K562 (cell line): ENCODE measurements around the gene DCAF7. TPM values are rescaled to one million over a fixed set of nuclear protein-coding genes. Genes with fewer than 3 reads are reported as not detected.
A peak's percentile ranks its signal among the peaks of the same experiment; 100 is the strongest.

ENCODE experiments used
- HDAC6 ChIP-seq: IDR thresholded peaks from 2 replicates; pipeline ENCODE4 v1.6.1; 2012; ENCODE audit warnings: low read depth, mild to moderate bottlenecking, control low read depth, inconsistent platforms, low read length, moderate library complexity
- HMGN3 ChIP-seq: IDR thresholded peaks from 2 replicates; pipeline ENCODE4 v1.6.1; 2011; ENCODE audit warnings: borderline replicate concordance, low read depth, mild to moderate bottlenecking, mixed read lengths, low read length; ENCODE audit not compliant: insufficient read length; ENCODE audit errors: extremely low read depth
- MAX ChIP-seq: sonication (generic); formaldehyde crosslinking; IDR thresholded peaks from 2 replicates; pipeline ENCODE4 v1.9.0; 2022; ENCODE audit warnings: mild to moderate bottlenecking, missing genetic modification reagents
- TAF1 ChIP-seq: IDR thresholded peaks from 2 replicates; pipeline ENCODE4 v1.6.1; 2011; ENCODE audit warnings: mild to moderate bottlenecking, low read length, moderate library complexity; ENCODE audit not compliant: insufficient read depth, control insufficient read depth, severe bottlenecking; ENCODE audit errors: extremely low read depth
- UBTF ChIP-seq, 2 experiments: IDR thresholded peaks; 2 replicates each; pipeline ENCODE4 v1.6.1; 2012; ENCODE audit warnings: improper control_type of control experiment in 2 of 2, low read depth in 2 of 2, low read length in 2 of 2, borderline replicate concordance in 1 of 2
- ZBTB11 ChIP-seq, 3 experiments: fragments of 200-800 bp in 1 of 3; fragments of 250-450 bp in 1 of 3; fragments of 450-650 bp in 1 of 3; sonication (Bioruptor Pico) in 1 of 3; sonication (Bioruptor generic) in 1 of 3; formaldehyde crosslinking in 1 of 3; IDR thresholded peaks; 2 replicates each; pipeline versions ENCODE4 v1.6.1 to v1.8.0; 2016 to 2022; ENCODE audit warnings: mild to moderate bottlenecking in 2 of 3, missing genetic modification characterization in 2 of 3, missing compliant biosample characterization in 1 of 3, moderate library complexity in 1 of 3
- ZNF140 ChIP-seq: fragments of 250-450 bp; sonication (Bioruptor Pico); IDR thresholded peaks from 2 replicates; pipeline ENCODE4 v1.8.0; 2021; ENCODE audit warnings: moderate library complexity, mild to moderate bottlenecking, inconsistent platforms
- ZNF695 ChIP-seq: fragments of 450-650 bp; formaldehyde crosslinking; IDR thresholded peaks from 2 replicates; pipeline ENCODE4 v1.4.0; 2020; ENCODE audit warnings: mild to moderate bottlenecking, moderate library complexity
- polyA plus RNA-seq, 8 experiments: library from polyadenylated mRNA; depleted of rRNA in 4 of 8; stranded (reverse) in 5 of 8; unstranded in 3 of 8; fragments of >200 nt; fragmentation: Nextera tagmentation in 2 of 8; fragmentation: Illumina TruSeq in 1 of 8; extraction: Ambion mirVana in 2 of 8; extraction: Trizol in 1 of 8; gene quantifications; 2 replicates each; pipeline versions ENCODE4 v1.2.1 to v1.2.3, GENCODE V29; 2011 to 2014; ENCODE audit warnings: inconsistent platforms in 1 of 8, missing spikeins in 1 of 8
- total RNA-seq, 7 experiments: library from RNA; depleted of rRNA in 6 of 7; stranded (reverse); fragments of >200 nt in 6 of 7; fragmentation: Illumina TruSeq in 2 of 7; extraction: Trizol in 2 of 7; gene quantifications; 2 replicates each; pipeline versions ENCODE4 v1.2.1 to v1.2.3, GENCODE V29; 2011 to 2021; ENCODE audit warnings: low replicate concordance in 1 of 7

Gene DCAF7
- total and polyA plus RNA-seq, 9 of the 15 experiments (the other 6 are each of a cell fraction or from before 2014, with no cell fraction given), result 30.8 to 123 (median 40.2) TPM

DNA sequence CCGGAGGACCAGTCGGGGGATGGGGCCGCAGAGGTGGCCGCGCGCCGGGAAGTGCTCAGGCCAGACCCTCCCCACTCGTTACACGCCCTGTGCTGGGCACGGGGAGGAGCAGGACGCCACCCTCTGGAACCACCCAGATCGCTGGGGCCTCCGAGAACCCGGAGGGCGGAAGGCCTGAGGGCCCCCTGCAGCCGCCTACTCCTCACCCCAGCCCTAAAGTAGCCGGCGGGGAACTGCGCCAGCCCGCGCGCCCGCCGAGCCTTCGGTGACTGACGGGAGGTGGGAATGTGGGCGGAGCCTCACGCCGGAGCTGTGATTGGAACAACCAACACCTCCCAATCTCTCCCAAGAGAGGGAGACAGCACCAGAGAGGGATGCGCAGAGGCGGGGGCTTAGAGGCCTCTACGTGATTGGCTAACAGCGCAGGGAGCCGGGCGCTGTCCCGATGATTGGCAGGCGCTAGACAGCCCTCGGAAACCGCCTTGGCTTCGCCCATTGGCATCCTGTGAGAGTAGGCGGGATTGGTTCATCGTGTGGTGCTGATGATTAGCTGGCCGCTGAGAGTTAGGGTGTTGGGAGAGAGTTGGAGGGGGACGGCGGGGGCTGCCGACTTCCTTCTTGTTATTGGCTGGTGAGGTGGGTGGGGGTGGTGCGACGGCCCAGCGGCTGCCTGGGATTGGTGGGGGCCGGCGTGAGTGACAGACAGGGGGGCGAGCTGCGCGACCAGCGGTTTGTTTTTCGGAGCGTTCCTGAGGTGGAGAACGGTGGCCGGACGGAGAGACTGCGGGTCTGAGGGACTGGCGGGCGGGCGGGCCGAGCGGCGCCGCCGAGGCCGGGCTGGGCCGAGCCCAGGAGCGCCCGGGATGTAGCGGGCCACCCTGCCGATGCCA is 71.7 kb downstream of the DCAF7 start, which contains the start of gene MAP3K3 (continued):
- peak; percentile 78 for TF ChIP-seq TAF1
- 0 out of 2 replicates have a peak, but pooled peaks have one; percentile 17 for TF ChIP-seq MAX (CRISPR knock-in tag)
- no peak for TF ChIP-seq ZNF140 (CRISPR knock-in tag)
- no peak for TF ChIP-seq HMGN3
- no peak for TF ChIP-seq ZNF695 (CRISPR knock-in tag)
- TF ChIP-seq ZBTB11 (CRISPR knock-in tag; IDR thresholded peaks at IDR 0.05), result no peak; a peak in 2 of 6 replicates
- TF ChIP-seq UBTF (IDR thresholded peaks at IDR 0.05; ENCODE audit: borderline replicate concordance in 1 of 2, low read depth in 2 of 2, low read length in 2 of 2), result peak; percentile 69 to 70; a peak in 3 of 4 replicates
- no peak for TF ChIP-seq HDAC6
